HG02642 (cell line): ENCODE data around the gene ZNF577.
"Not testable (repeated sequence)": the region's sequence is repeated elsewhere in the genome, so short reads cannot be mapped to it uniquely, and the experiment has no call there.

Source experiments
- ATAC-seq: cut with Tn5 transposase; IDR thresholded peaks from one replicate; pipeline ENCODE4 v1.9.1; 2021; ENCODE audit warnings: mild to moderate bottlenecking; ENCODE audit not compliant: unreplicated experiment, poor library complexity

ZNF577 gene

DNA sequence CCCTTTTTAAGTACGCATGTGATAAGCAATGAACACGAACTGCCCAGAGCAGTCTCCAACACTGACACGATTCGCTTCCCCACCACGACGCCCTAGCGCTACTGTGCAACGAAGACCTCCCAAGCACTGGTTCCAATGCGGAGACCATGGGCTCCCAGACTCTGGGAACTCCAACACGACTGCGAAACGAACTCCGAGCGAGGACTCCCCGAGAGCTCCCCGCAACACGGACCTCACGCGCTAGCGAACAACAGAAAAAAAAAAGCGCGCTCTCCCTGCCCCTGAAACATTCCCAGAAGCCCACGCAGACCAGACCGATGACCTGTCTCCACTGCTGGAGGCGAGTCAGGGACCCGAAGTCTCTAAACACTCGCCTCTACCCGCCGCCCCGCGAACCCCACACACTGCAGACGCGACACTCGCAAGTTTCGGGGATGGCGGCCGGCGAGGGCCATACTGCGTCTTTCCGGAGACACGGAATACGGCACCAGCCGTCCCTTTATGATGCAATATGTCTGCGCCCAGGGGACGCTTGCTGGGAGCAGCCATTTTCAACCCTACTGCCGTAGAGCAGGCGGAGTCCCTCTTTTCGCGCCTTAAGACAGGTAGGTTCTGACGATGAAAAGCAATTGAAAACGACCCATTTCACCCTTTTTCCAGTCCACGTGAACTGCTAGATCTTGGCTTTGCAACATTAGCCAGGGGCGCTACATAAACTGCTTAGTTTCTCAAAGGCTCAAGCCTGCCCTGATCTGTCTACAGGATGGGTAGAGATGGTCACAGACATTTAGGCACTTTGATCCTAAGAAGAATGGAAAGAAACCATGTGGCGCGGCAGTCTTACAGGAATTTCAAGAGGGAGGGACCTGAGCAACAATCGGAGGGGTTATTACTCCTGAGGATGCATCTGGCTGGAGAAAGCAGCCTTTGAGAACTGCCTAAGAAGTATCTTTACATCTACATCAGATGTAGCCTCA is at the start of gene ZNF577:
Gene ZNF577, minus strand, starts transcription at position 430 of the 977 bp plus-strand sequence. CDS start 7,569 bp downstream, outside the sequence.
- no peak for ATAC-seq

GRCh38 chr19:51931921-51932320 is 44.2 kb upstream of the ZNF577 start:
- ATAC-seq, result no peak

GRCh38 chr19:51927859-51928258 is 40.1 kb upstream of the ZNF577 start:
- no peak for ATAC-seq

DNA sequence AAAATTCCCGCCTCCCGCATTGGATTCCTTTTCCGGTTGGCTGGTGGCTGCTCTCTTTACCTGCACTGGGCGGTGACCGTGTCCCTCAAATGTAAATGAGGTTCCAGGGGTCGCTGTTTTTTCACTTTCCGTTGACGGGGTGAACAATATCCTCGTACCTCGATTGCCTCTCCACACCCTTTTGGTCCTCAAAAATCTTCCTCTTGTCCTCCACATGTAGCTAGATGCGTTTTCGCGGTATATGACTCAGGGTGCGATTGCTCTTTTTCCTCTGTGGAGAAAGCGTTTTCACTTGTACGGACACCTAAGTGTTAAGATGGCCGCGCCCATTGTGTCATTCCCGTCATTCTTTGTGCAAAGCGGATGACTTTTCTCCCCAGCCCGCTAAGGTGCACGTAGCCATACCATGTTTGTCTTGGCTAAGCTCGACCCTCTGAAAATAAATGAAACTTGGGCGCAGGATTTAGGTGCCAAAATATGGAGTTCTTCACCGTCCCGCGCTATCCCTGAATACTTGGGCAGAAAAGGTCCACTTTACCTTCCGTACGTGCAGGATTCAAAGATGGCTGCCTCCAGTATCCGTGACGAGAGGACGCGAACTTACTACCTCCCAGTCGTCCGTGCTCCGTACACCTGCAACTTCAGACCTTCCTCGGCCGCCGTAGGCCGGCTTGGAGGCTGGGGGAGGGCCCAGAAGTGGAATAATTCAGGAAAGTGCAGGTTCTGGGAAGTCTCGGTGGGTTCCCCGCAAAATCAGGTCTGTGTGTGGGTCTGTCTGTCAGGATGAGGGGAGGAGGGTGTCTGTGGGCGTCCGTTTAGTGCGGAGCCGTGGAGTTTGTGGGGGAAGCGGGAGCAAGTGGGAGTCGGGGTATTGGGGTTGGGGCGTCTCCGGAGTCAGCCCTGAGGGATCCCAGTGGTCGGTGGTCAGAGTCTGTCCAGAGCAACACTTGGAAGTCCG is 39.3 kb upstream of the ZNF577 start, which contains the start of gene ZNF613:
Gene ZNF613, plus strand, starts transcription at position 689 of the 958 bp plus-strand sequence. CDS start 8,749 bp downstream, outside the sequence.
- peak; percentile 93 for ATAC-seq

- ATAC-seq, result no peak
Observed at GRCh38 chr19:51926426-51926783, 38.7 kb upstream of the ZNF577 start.

- ATAC-seq, result no peak
Observed at GRCh38 chr19:51921949-51922348, 34.2 kb upstream of the ZNF577 start.

GRCh38 chr19:51919606-51920005 is 31.9 kb upstream of the ZNF577 start:
- no peak for ATAC-seq

DNA sequence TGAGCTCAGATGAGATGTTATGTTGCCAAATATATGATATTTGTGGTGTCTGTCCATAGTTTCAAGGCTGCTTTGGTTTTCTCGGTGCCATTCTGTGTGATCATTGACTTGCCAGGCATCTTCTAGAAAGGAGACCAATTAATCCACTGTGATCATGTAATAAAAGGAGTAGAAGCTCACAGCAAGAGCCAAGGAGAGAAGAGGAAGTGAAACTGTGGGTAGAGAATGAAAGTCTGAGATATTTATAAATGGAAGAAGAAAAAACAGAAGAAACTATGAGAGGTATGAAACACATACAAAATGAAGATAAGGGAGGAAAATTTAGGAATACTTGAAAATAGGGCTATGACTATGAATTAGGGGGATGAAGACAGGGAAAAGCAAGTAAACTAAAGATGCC is 28.4 kb upstream of the ZNF577 start:
- no peak for ATAC-seq

GRCh38 chr19:51915324-51915867 is 27.6 kb upstream of the ZNF577 start:
- no peak for ATAC-seq

- not testable (repeated sequence) for ATAC-seq
Observed at GRCh38 chr19:51907981-51908380, 20.2 kb upstream of the ZNF577 start.

GRCh38 chr19:51906108-51906507 is 18.4 kb upstream of the ZNF577 start:
- not testable (repeated sequence) for ATAC-seq

DNA sequence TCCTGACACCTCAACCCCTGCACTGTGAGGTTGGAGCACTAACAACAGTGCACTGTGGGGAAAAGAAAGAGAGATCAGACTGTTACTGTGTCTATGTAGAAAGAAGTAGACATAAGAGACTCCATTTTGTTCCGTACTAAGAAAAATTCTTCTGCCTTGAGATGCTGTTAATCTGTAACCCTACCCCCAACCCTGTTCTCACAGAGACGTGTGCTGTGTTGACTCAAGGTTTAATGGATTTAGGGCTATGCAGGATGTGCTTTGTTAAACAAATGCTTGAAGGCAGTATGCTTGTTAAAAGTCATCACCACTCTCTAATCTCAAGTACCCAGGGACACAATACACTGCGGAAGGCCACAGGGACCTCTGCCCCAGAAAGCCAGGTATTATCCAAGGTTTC is 17.9 kb upstream of the ZNF577 start:
- not testable (repeated sequence) for ATAC-seq

GRCh38 chr19:51905206-51905605 is 17.5 kb upstream of the ZNF577 start:
- ATAC-seq, result no peak

- ATAC-seq, result peak; percentile 94
Observed at GRCh38 chr19:51904331-51905165, 16.8 kb upstream of the ZNF577 start, which contains the start of gene ZNF649. TSS of gene ZNF649 (minus strand) at chr19:51905017. CDS start at chr19:51900107, 4,910 bp downstream.

GRCh38 chr19:51903192-51903591 is 15.4 kb upstream of the ZNF577 start:
- no peak for ATAC-seq

- no peak for ATAC-seq
Observed at GRCh38 chr19:51901860-51902259, 14.1 kb upstream of the ZNF577 start.

GRCh38 chr19:51891193-51891747 is 3.5 kb upstream of the ZNF577 start:
- ATAC-seq, result no peak

DNA sequence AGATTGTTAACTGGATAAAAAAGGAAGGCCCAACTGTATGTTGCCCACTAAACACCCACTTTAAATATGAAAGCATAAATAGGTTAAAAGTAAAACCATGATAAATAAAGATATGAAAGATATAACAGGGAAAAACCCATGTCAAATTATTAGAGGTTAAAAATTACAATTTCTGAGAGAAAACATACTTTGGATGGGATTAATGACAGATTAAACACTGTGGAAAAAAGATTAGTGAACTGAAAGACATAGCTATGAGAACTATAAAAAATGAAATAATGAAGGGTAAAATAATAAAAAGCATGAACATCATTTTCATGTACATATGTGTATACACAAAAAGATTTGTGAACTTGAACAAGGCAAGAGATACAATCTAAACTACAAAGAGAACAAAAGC is 2.2 kb upstream of the ZNF577 start:
- no peak for ATAC-seq

DNA sequence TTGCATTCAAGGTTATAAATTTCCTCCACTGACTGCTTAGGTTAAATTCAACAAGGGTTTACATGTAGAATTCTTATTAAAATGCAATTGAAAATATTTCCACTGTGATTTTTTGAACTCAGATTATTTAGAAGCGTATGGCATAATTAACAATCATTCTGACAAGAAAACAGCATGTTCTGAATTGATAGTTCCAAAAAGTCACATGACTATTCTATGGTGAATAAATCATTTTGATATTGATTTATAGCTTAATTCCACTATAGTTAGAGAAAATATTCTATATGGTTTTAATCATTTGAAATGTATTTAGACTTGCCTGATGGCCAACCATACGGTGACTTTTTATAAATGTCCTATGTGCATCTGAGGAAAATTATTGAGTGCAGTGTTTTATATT is 3.0 kb downstream of the ZNF577 start:
- no peak for ATAC-seq
